AG09309 (cell line): Measurements from ENCODE around the gene OPN3.

Experiments used
- DNase-seq: peaks from one replicate; pipeline ENCODE4 v3.0.0-alpha.2; 2010; ENCODE audit warnings: low read depth
- H3K4me3 ChIP-seq: 2 replicates; pipeline ENCODE4 v1.5.1; 2011; ENCODE audit warnings: mild to moderate bottlenecking, low read depth, low read length, moderate library complexity; ENCODE audit not compliant: control insufficient read depth
- CTCF ChIP-seq: IDR thresholded peaks from 2 replicates; pipeline ENCODE4 v1.5.1; 2011; ENCODE audit warnings: mild to moderate bottlenecking, low read depth, low read length, inconsistent platforms; ENCODE audit not compliant: insufficient read depth, control insufficient read depth; ENCODE audit errors: missing control alignments

OPN3 gene

GRCh38 chr1:241593186-241593585, 47.0 kb downstream of the OPN3 start:
- no peak for TF ChIP-seq CTCF
- peak; percentile 17 for DNase-seq
- H3K4me3 ChIP-seq, result no peak overlapping the region

- DNase-seq, result peak; percentile 57
- no peak overlapping the region for H3K4me3 ChIP-seq
- no peak for TF ChIP-seq CTCF
These were observed 47.8 kb downstream of the OPN3 start for GRCh38 chr1:241592273-241592958.

GRCh38 chr1:241591736-241592135, 48.4 kb downstream of the OPN3 start:
- TF ChIP-seq CTCF, result no peak
- no peak for DNase-seq

GRCh38 chr1:241591317-241591716, 48.9 kb downstream of the OPN3 start:
- TF ChIP-seq CTCF, result no peak
- no peak overlapping the region for H3K4me3 ChIP-seq
- peak; percentile 33 for DNase-seq

More at GRCh38 chr1:241591736-241592135, 48.4 kb downstream of the OPN3 start:
- no peak overlapping the region for H3K4me3 ChIP-seq

GRCh38 chr1:241590719-241591118, 49.5 kb downstream of the OPN3 start:
- no peak for DNase-seq
- no peak overlapping the region for H3K4me3 ChIP-seq
- TF ChIP-seq CTCF, result no peak

GRCh38 chr1:241589521-241589920, 50.6 kb downstream of the OPN3 start:
- DNase-seq, result no peak
- TF ChIP-seq CTCF, result no peak
- no peak overlapping the region for H3K4me3 ChIP-seq

- DNase-seq, result no peak
- no peak for TF ChIP-seq CTCF
- H3K4me3 ChIP-seq, result no peak overlapping the region
These were observed 53.2 kb downstream of the OPN3 start for GRCh38 chr1:241586905-241587512.
